Activated T-cell treated with anti-CD3 and anti-CD28 coated beads, Interleukin-2, amount 50 U/mL, for 72 hours (primary cell): ENCODE data around the gene CCDC27. TPM values are rescaled to one million over a fixed set of nuclear protein-coding genes. Genes with fewer than 3 reads are reported as not detected.

Experiments used
- ATAC-seq, 2 donors: fragments of 150-1000 bp; cut with Tn5 transposase; replicated peaks in 1 of 2; 2 replicates each; pipeline ENCODE4 v1.10.0; 2021; ENCODE audit warnings: moderate library complexity in 2 of 2, mild to moderate bottlenecking in 1 of 2
- DNase-seq, 2 donors: peaks; one replicate each; pipeline ENCODE4 v3.0.0; 2021 to 2022; ENCODE audit warnings: mixed read lengths in 1 of 2
- H3K27ac Mint-ChIP-seq: one replicate; pipeline ENCODE4 v1.8.0; 2022; ENCODE audit warnings: mild to moderate bottlenecking, moderate library complexity, mixed read lengths
- H3K27me3 Mint-ChIP-seq: one replicate; pipeline ENCODE4 v1.8.0; 2022; ENCODE audit warnings: low read depth, mixed read lengths
- H3K36me3 Mint-ChIP-seq, 2 donors: one replicate each; pipeline ENCODE4 v1.8.0; 2022; ENCODE audit warnings: mixed read lengths in 2 of 2, mild to moderate bottlenecking in 1 of 2; ENCODE audit not compliant: insufficient read depth in 2 of 2
- H3K4me1 Mint-ChIP-seq: one replicate; pipeline ENCODE4 v1.8.0; 2022; ENCODE audit warnings: low read depth, mixed read lengths
- H3K4me3 Mint-ChIP-seq, 2 donors: one replicate each; pipeline ENCODE4 v1.8.0; 2022; ENCODE audit warnings: mild to moderate bottlenecking in 2 of 2, mixed read lengths in 2 of 2, moderate library complexity in 2 of 2
- H3K9me3 Mint-ChIP-seq, 2 donors: one replicate each; pipeline ENCODE4 v1.8.0; 2022; ENCODE audit warnings: mixed read lengths in 2 of 2
- total RNA-seq, 2 donors: library from RNA; stranded (reverse); gene quantifications; one replicate each; pipeline ENCODE4 v1.2.3, GENCODE V29; 2022

The CCDC27 gene
- total RNA-seq: not detected

- DNase-seq (no peak), ATAC-seq (no peak)
- Mint-ChIP-seq H3K4me3 (no peak within 1 kb of the TSS), H3K36me3 (no peaks in the 10 kb centered on the region), H3K27ac (no peak within 1 kb of the TSS), H3K27me3 (no peaks in the 10 kb centered on the region), H3K9me3 (no peaks in the 10 kb centered on the region), H3K4me1 (peaks cover 11% of the 10 kb centered on the region)
These were observed at the start of gene CCDC27 for GRCh38 chr1:3752400-3752945. Gene CCDC27 (plus strand): TSS chr1:3752450. CDS start chr1:3752482, 32 bp downstream.

GRCh38 chr1:3702528-3702927 is 49.7 kb upstream of the CCDC27 start:
- ATAC-seq: no peak
- Mint-ChIP-seq H3K4me3 (no peak overlapping the region), H3K4me1 (no peaks in the 10 kb centered on the region), H3K27ac (no peak overlapping the region), H3K27me3 (no peaks in the 10 kb centered on the region), H3K36me3 (no peaks in the 10 kb centered on the region), H3K9me3 (no peaks in the 10 kb centered on the region)
- no peak for DNase-seq

DNA sequence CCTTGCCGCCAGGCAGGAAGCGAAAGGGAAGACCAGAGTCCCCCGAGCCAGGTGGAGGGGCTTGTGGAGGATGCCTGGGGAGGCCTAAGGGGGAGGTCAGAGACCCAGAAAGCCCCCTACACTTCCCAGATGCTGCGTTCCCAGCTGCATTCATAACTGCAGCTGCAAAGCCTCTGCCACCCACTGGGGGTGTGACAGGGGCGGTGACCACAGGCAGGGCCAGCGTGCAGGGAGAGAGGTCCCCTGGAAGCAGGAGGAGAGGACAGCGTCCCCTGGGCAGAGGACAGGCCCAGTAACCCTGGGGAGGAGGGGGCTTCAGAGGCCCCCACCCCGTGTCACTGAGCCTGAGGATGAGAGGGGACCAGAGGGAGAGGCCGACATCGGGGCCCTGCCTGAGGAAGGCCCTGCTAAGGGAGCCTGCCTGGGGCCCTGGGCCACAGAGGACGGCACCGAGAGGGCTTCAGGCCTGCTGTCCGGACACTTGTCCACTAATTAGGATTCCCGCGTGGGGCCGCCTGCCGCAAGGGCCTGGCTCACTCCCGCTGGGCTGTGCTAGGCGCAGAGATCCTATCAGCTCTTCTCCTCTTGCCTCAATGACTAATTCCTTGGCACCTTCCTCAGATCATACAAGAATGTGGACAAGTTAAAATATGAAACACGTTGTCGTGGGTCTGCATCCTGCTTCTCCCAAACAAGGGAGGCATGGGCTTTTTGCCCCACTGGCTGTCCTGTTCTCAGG is 49.1 kb upstream of the CCDC27 start:
- no peak for ATAC-seq
- no peaks in the 10 kb centered on the region for H3K36me3 Mint-ChIP-seq
- H3K4me3 Mint-ChIP-seq: no peak overlapping the region
- H3K9me3 Mint-ChIP-seq: no peaks in the 10 kb centered on the region
- no peak for DNase-seq
- H3K4me1 Mint-ChIP-seq: no peaks in the 10 kb centered on the region
- H3K27me3 Mint-ChIP-seq: no peaks in the 10 kb centered on the region
- H3K27ac Mint-ChIP-seq: no peak overlapping the region

DNA sequence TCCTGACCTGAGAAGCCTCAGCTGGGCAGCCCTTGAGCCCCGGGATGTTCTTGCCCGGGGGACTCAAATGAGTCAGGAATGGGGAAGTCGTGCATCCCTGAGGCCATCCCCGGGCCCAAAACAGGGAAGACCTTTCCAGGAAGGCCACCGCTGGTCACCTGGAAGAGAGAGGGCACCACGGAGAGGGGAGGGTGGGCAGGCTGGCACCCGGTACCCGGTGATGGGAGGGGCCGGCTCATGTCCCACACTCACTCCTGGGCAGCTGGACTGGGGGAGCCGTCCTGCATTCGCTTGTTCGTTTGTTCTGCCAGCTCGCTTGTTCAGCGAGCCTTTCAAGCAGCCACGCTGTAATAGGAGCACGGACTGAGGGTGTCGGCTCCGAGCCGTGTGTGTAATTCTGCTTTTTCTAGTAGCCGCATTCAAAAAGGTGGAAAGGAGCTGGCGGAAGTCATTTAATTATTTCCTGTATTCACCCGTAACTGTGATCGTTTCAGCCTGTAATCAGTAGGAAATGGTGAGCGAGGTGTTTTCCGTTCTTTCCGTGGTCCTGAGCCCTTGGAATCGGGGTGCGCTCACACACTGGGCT is 48.4 kb upstream of the CCDC27 start:
- H3K27ac Mint-ChIP-seq: no peak overlapping the region
- DNase-seq (no peak), ATAC-seq (no peak)
- H3K4me1 Mint-ChIP-seq: no peaks in the 10 kb centered on the region
- no peak overlapping the region for H3K4me3 Mint-ChIP-seq
- H3K36me3 Mint-ChIP-seq: no peaks in the 10 kb centered on the region
- no peaks in the 10 kb centered on the region for H3K27me3 Mint-ChIP-seq
- H3K9me3 Mint-ChIP-seq: no peaks in the 10 kb centered on the region

DNA sequence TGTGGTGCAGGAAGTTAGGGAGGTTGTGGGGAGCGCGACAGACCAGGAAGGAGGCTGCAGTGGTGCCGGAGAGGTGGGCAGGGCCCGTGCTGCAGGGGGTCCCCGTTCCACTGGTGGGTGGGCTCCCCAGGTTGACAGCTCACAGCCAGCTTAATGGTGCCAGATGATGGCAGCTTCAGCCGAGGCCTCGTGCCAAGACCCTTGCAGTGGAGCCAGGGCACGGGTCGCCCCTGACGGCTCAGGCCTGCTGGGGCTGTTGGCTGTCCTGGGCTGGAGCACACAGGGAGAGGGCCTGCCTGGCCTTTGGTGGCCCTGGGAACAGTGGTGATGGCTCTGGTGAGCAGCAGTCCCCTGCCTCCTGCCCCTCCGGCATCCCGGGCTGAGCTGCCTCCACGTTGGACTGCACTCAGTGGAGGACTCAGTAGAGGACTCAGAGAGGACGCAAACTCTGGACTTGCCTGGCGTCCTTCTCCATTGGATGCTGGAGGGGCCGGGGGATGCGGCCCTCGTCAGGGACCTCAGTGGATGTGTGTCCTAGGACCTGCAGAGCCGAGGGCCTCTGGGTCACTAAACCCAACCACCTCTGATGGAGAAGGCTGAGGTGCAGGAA is 46.8 kb upstream of the CCDC27 start:
- no peaks in the 10 kb centered on the region for H3K9me3 Mint-ChIP-seq
- no peak for ATAC-seq
- H3K36me3 Mint-ChIP-seq: no peaks in the 10 kb centered on the region
- no peak overlapping the region for H3K4me3 Mint-ChIP-seq
- no peak for DNase-seq
- no peaks in the 10 kb centered on the region for H3K27me3 Mint-ChIP-seq
- no peaks in the 10 kb centered on the region for H3K4me1 Mint-ChIP-seq
- no peak overlapping the region for H3K27ac Mint-ChIP-seq

- no peak overlapping the region for H3K4me3 Mint-ChIP-seq
- DNase-seq (no peak), ATAC-seq (no peak)
- no peaks in the 10 kb centered on the region for H3K4me1 Mint-ChIP-seq
- no peaks in the 10 kb centered on the region for H3K9me3 Mint-ChIP-seq
- no peaks in the 10 kb centered on the region for H3K36me3 Mint-ChIP-seq
- H3K27ac Mint-ChIP-seq: no peak overlapping the region
- H3K27me3 Mint-ChIP-seq: no peaks in the 10 kb centered on the region
These were observed 45.5 kb upstream of the CCDC27 start for GRCh38 chr1:3706651-3707297.

GRCh38 chr1:3707298-3707938 is 44.8 kb upstream of the CCDC27 start:
- no peaks in the 10 kb centered on the region for H3K36me3 Mint-ChIP-seq
- no peaks in the 10 kb centered on the region for H3K9me3 Mint-ChIP-seq
- DNase-seq (no peak), ATAC-seq (no peak)
- no peaks in the 10 kb centered on the region for H3K4me1 Mint-ChIP-seq
- H3K4me3 Mint-ChIP-seq: no peak overlapping the region
- no peak overlapping the region for H3K27ac Mint-ChIP-seq
- H3K27me3 Mint-ChIP-seq: no peaks in the 10 kb centered on the region

DNA sequence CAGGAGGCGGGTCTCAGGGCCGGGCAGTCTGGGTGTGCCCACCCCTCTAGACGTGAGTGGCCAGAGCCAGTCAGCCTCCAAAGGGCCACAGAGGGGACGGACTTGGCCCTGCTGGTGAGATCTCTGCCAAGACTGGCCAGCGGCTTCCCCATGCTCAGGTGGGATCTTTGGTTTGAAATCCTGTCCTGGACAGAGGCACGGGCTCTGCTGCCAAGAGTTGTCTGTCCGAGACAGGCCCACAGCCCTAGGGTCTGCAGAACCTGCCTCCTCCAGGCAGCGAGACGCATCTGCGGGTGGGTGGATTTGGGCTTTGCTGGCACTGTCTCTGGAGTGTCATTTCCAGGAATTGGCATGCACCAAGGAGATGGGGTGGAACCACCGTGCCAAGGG is 44.3 kb upstream of the CCDC27 start:
- DNase-seq: no peak
- Mint-ChIP-seq H3K9me3 (no peaks in the 10 kb centered on the region), H3K36me3 (no peaks in the 10 kb centered on the region), H3K27ac (no peak overlapping the region), H3K4me1 (no peaks in the 10 kb centered on the region), H3K27me3 (no peaks in the 10 kb centered on the region), H3K4me3 (no peak overlapping the region)
- no peak for ATAC-seq

DNA sequence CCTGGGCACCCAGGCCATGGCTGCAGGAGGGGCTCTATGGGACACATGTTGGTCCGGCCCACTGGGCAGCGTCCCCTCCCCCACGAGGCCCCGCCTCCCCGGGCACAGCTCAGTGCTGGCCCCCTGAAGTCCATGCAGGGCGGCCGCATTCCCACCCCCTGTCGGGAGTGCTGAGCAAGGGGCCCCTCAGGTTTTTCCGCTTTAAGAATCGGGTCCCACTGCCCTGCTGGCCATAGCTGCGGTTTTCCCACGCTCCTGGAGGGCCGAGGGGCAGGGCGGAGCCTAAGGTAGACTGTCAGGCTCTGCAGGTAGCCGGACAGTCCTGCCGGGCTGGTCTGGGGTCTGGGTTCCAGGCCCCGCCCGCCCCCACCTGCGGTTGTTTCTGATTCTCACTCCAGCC is 43.5 kb upstream of the CCDC27 start:
- Mint-ChIP-seq H3K9me3 (no peaks in the 10 kb centered on the region), H3K4me1 (no peaks in the 10 kb centered on the region), H3K27me3 (no peaks in the 10 kb centered on the region), H3K4me3 (no peak overlapping the region), H3K36me3 (no peaks in the 10 kb centered on the region), H3K27ac (no peak overlapping the region)
- ATAC-seq: no peak
- no peak for DNase-seq

GRCh38 chr1:3710251-3710650 is 42.0 kb upstream of the CCDC27 start:
- H3K27ac Mint-ChIP-seq: no peak overlapping the region
- no peaks in the 10 kb centered on the region for H3K4me1 Mint-ChIP-seq
- DNase-seq (no peak), ATAC-seq (no peak)
- H3K4me3 Mint-ChIP-seq: no peak overlapping the region
- H3K27me3 Mint-ChIP-seq: no peaks in the 10 kb centered on the region
- no peaks in the 10 kb centered on the region for H3K36me3 Mint-ChIP-seq
- no peaks in the 10 kb centered on the region for H3K9me3 Mint-ChIP-seq

DNA sequence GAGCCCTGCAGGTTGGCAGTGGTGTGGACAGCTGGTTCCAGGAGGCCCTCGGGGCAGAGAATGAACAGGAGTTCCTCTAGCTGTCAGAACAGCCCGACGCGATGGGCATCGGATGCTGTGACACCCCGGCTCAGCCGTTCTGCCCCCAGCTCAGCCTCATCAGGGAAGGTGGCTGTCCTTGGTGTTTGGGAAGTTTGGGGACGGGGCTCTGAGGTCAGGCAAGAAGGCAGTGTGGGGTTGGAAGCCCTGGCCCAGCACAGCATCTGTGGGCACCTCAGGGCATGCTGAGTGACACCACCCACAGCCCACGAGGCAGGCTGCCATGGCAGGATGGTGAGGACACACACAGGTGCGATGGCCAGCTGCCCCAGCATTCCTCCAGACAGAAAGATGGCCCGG is 40.9 kb upstream of the CCDC27 start:
- no peaks in the 10 kb centered on the region for H3K27me3 Mint-ChIP-seq
- H3K4me1 Mint-ChIP-seq: no peaks in the 10 kb centered on the region
- H3K9me3 Mint-ChIP-seq: no peaks in the 10 kb centered on the region
- DNase-seq: no peak
- H3K27ac Mint-ChIP-seq: no peak overlapping the region
- no peak overlapping the region for H3K4me3 Mint-ChIP-seq
- no peak for ATAC-seq
- no peaks in the 10 kb centered on the region for H3K36me3 Mint-ChIP-seq

DNA sequence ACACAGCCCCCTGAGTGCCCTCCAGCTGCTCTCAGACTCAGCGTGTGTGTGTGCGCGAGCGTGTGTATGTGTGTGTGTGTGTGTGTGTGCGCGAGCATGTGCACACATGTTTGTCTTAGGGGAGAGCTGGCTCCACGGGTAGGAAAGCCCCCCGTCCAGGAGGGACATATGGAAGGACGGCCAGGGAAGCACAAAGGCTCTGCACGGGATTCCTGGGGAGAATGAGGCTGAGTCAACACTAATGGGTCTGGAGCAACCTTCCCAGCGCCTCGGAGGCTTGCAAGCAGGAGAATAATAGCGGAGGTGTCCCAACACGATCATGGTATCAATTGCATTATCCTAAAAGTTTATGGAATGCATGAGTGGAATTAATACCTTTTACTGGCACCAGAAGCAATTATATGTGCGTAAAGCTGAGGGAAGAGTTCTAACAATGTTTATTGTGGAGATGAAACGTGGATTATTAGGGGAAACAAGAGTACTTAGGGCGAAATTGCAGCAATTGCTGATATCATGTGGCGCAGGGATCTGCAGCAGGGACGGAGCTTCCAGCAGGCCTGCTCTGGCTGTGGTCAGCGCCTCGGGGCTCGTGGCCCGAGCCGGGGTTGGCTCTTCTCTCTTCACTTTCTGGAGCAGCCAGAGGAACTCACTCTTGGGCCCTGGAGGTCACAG is 40.3 kb upstream of the CCDC27 start:
- no peaks in the 10 kb centered on the region for H3K4me1 Mint-ChIP-seq

More for the DNA sequence above, 40.3 kb upstream of the CCDC27 start:
- Mint-ChIP-seq H3K27ac (no peak overlapping the region), H3K36me3 (no peaks in the 10 kb centered on the region), H3K9me3 (no peaks in the 10 kb centered on the region), H3K27me3 (no peaks in the 10 kb centered on the region), H3K4me3 (no peak overlapping the region)
- ATAC-seq: no peak
- DNase-seq: no peak
